ENCODE measurements around the gene MAT2A. TPM values are rescaled to one million over a fixed set of nuclear protein-coding genes. Genes with fewer than 3 reads are reported as not detected.

The MAT2A gene
- total RNA-seq = 49.4 and 75.9 TPM in 2 replicates

GRCh38 chr2:85538507-85539360 lies at the start of gene MAT2A:
Gene MAT2A, plus strand, starts transcription at chr2:85539168. Its CDS starts 120 bp downstream, at chr2:85539288.

DNA sequence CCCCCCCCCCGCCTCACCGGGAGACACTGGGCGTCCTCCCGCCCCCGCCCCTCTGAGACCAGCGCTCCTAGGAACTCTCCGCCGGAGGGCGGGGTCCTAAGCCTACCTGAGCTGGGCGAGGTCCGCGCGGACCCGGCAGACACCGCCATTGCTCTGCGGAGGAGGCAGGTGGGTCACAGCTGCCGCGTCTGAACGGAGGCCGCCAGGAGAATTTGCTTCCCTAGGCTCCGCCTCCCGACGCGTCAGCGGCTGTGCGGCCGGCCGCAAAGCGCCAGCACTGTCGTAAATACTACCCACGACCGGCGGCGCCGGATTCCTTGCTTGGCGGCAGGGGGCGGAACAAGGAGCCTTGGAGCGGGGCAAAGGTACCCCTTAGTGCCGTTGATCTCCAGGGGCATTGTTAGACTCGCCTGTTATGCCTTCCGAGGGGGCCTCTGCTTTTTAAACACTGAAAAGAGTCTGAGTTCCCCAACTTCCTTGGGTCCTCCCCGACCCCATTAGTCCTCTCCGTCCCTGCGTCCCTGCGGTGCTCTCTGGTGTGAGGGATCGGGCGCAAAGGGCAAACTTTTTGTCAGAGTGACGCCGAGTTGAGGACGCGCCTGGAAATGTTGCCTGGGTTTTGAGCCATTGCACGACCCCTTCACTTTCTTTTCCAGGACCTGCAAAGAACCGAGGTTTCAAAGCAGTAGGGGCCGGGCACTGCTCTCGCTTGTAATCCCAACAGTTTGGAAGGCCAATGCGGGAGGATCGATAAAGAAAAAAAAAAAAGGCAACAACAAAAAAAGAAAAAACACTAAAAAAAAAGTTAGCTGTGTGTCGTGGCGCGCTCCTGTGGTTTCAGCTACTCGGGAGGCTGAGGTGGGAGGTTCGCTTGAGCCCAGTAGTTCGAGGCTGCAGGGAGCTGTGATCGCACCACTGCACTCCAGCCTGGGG lies 22.6 kb downstream of the MAT2A start, which contains the start of gene GGCX:
Gene GGCX, minus strand, starts transcription at position 214 of the 933 bp plus-strand sequence. Its CDS starts 65 bp downstream, at position 149.

GRCh38 chr2:85577386-85578242 lies 38.6 kb downstream of the MAT2A start, which contains the start of gene VAMP8:
Gene VAMP8, plus strand, starts transcription at chr2:85577586. Its CDS starts 61 bp downstream, at chr2:85577647.

DNA sequence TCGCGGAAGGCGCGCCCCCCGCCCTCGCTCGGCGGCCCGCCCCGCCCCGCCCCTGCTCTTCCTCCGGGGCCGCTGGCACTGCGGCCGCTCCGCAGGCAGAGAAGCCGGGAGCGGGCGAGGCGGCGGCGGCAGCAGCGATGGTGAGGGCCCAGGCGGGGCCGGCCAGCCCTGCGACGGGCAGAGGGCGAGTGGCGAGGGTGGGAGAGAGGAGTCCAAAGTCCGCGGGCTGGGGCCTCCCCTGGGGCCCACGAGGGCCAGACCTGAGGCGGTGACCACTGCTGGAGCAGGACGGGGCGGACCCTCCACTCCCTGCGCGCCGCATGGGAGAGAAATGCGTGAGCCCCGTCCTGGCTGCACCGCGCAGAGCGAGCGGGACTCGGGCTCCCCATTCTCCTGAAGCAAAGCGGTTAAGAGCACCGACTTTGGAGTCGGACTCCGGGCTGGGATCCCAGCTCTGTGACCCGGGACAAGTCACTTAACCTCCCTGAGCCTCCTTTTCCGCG lies 45.4 kb downstream of the MAT2A start, which contains the start of gene VAMP5:
Gene VAMP5, plus strand, starts transcription at position 78 of the 503 bp plus-strand sequence. Its CDS starts 60 bp downstream, at position 138.

Other genes with a start within 250 kb of the MAT2A start
- gene TGOLN2, start 211.2 kb upstream of the MAT2A start, total RNA-seq = 34.7 and 61.4 TPM in 2 replicates
- 104 and 108 TPM in 2 replicates for gene RETSAT, start 184.6 kb upstream of the MAT2A start, total RNA-seq
- 7.7 and 15.6 TPM in 2 replicates for gene ELMOD3, start 184.4 kb upstream of the MAT2A start, total RNA-seq
- gene CAPG, start 128.8 kb upstream of the MAT2A start, total RNA-seq = 625 and 657 TPM in 2 replicates
- gene SH2D6, start 120.5 kb upstream of the MAT2A start, total RNA-seq = not detected in 2 replicates
- 27.3 and 35.4 TPM in 2 replicates for gene GGCX, start 22.3 kb downstream of the MAT2A start, total RNA-seq
- gene VAMP8, start 38.4 kb downstream of the MAT2A start, total RNA-seq = 36.2 and 42.2 TPM in 2 replicates
- 4.1 TPM in 1 of 2 replicates, not detected in the other for gene VAMP5, start 45.3 kb downstream of the MAT2A start, total RNA-seq
- gene RNF181, start 56.6 kb downstream of the MAT2A start, total RNA-seq = 221 and 249 TPM in 2 replicates
- gene TMEM150A, start 63.5 kb downstream of the MAT2A start, total RNA-seq = 10.7 and 12.8 TPM in 2 replicates
- gene C2orf68, start 72.9 kb downstream of the MAT2A start, total RNA-seq = 16.0 and 20.0 TPM in 2 replicates
- 32.8 and 36.4 TPM in 2 replicates for gene USP39, start 77.0 kb downstream of the MAT2A start, total RNA-seq
- gene SFTPB, start 129.0 kb downstream of the MAT2A start, total RNA-seq = not detected in 2 replicates
- not detected in 2 replicates for gene GNLY, start 155.2 kb downstream of the MAT2A start, total RNA-seq
- 0.96 TPM in 1 of 2 replicates, not detected in the other for gene ATOH8, start 214.8 kb downstream of the MAT2A start, total RNA-seq